Neural cell (in vitro differentiated cells): ENCODE measurements around the gene AHSG. TPM values are rescaled to one million over a fixed set of nuclear protein-coding genes. Genes with fewer than 3 reads are reported as not detected.

Experiments used
- H2AFZ ChIP-seq: fragments of 200-600, 300-800 bp; sonication (generic), shearing (Covaris generic); 2 replicates; pipeline ENCODE4 v1.6.0; 2014; ENCODE audit warnings: low read depth, mild to moderate bottlenecking, antibody characterized with exemption, low read length, moderate library complexity
- H3F3A ChIP-seq: fragments of 200-600 bp; shearing (Covaris generic); 2 replicates; pipeline ENCODE4 v1.6.1; 2016; ENCODE audit warnings: mild to moderate bottlenecking, moderate library complexity, mixed read lengths, antibody characterized with exemption, low read length; ENCODE audit not compliant: insufficient read depth, poor library complexity, severe bottlenecking
- H3K27ac ChIP-seq: fragments of 200-600, 300-800 bp; sonication (generic), shearing (Covaris generic); 2 replicates; pipeline ENCODE4 v1.5.1; 2014; ENCODE audit warnings: mild to moderate bottlenecking, low read length, moderate library complexity
- H3K27me3 ChIP-seq: fragments of 300-800, 200-600 bp; sonication (generic), shearing (Covaris generic); 2 replicates; pipeline ENCODE4 v1.6.0; 2014; ENCODE audit warnings: mild to moderate bottlenecking, low read depth, low read length, moderate library complexity; ENCODE audit not compliant: insufficient read depth
- H3K36me3 ChIP-seq: fragments of 300-800, 200-600 bp; sonication (generic), shearing (Covaris generic); 2 replicates; pipeline ENCODE4 v1.5.1; 2014; ENCODE audit warnings: mild to moderate bottlenecking, antibody characterized with exemption, low read length, moderate library complexity; ENCODE audit not compliant: insufficient read depth
- H3K4me2 ChIP-seq: fragments of 300-800, 200-600 bp; sonication (generic), shearing (Covaris generic); 2 replicates; pipeline ENCODE4 v1.6.0; 2014; ENCODE audit warnings: mild to moderate bottlenecking, low read length
- H3K4me3 ChIP-seq: fragments of 300-800, 200-600 bp; sonication (generic), shearing (Covaris generic); 2 replicates; pipeline ENCODE4 v1.5.1; 2014; ENCODE audit warnings: mild to moderate bottlenecking, low read length, moderate library complexity
- H3K79me2 ChIP-seq: fragments of 200-600 bp; shearing (Covaris generic); replicated peaks from 2 replicates; pipeline ENCODE4 v1.6.0; 2014; ENCODE audit warnings: mild to moderate bottlenecking, low read length, moderate library complexity; ENCODE audit not compliant: insufficient read depth
- H3K9ac ChIP-seq: fragments of 300-800, 200-600 bp; sonication (generic), shearing (Covaris generic); 2 replicates; pipeline ENCODE4 v1.6.1; 2016; ENCODE audit warnings: mild to moderate bottlenecking, low read length, mixed read lengths
- H3K9me2 ChIP-seq: fragments of 200-600 bp; shearing (Covaris generic); 2 replicates; pipeline ENCODE4 v1.6.1; 2016; ENCODE audit warnings: mild to moderate bottlenecking, low read length, mixed read lengths; ENCODE audit not compliant: insufficient read depth
- H3K9me3 ChIP-seq: fragments of 200-600, 300-800 bp; sonication (generic), shearing (Covaris generic); 2 replicates; pipeline ENCODE4 v1.6.1; 2016; ENCODE audit warnings: mild to moderate bottlenecking, mixed run types, low read length, moderate library complexity, mixed read lengths
- H4K20me1 ChIP-seq: fragments of 200-600 bp; shearing (Covaris generic); 2 replicates; pipeline ENCODE4 v1.6.1; 2016; ENCODE audit warnings: mild to moderate bottlenecking, mixed run types; ENCODE audit not compliant: insufficient read depth
- EP300 ChIP-seq: fragments of 450-650 bp; conservative IDR thresholded peaks from 2 replicates; pipeline ENCODE4 v1.6.1; 2014; ENCODE audit warnings: antibody characterized with exemption, mild to moderate bottlenecking, moderate library complexity; ENCODE audit not compliant: poor library complexity, severe bottlenecking
- EZH2 ChIP-seq: fragments of 200-600, 300-800 bp; shearing (Covaris generic), sonication (generic); IDR thresholded peaks from 2 replicates; pipeline ENCODE4 v1.6.1; 2014; ENCODE audit warnings: antibody characterized with exemption, low read length, borderline replicate concordance, mild to moderate bottlenecking; ENCODE audit not compliant: insufficient read depth, poor library complexity, severe bottlenecking
- MXI1 ChIP-seq: fragments of 450-650 bp; conservative IDR thresholded peaks from 2 replicates; pipeline ENCODE4 v1.6.1; 2014; ENCODE audit warnings: antibody characterized with exemption, mild to moderate bottlenecking; ENCODE audit not compliant: poor library complexity, severe bottlenecking
- POLR2AphosphoS5 ChIP-seq: IDR thresholded peaks from 2 replicates; pipeline ENCODE4 v1.6.1; 2012
- RAD21 ChIP-seq: fragments of 450-650 bp; conservative IDR thresholded peaks from 2 replicates; pipeline ENCODE4 v1.6.1; 2014; ENCODE audit warnings: antibody characterized with exemption, mild to moderate bottlenecking, moderate library complexity
- REST ChIP-seq: IDR thresholded peaks from 2 replicates; pipeline ENCODE4 v1.6.1; 2012; ENCODE audit warnings: borderline replicate concordance
- SMC3 ChIP-seq: fragments of 450-650 bp; conservative IDR thresholded peaks from 2 replicates; pipeline ENCODE4 v1.6.1; 2014; ENCODE audit warnings: antibody characterized with exemption, mild to moderate bottlenecking, moderate library complexity; ENCODE audit not compliant: poor library complexity
- TAF1 ChIP-seq: IDR thresholded peaks from 2 replicates; pipeline ENCODE4 v1.6.1; 2012; ENCODE audit warnings: low read depth
- polyA plus RNA-seq: library from polyadenylated mRNA; depleted of rRNA; stranded (reverse); fragments of >200 nt; gene quantifications from 2 replicates; pipeline ENCODE4 v1.2.3, GENCODE V29; 2014
- TF ChIP-seq, protein P1 (sequence below): fragments of 450-650 bp; IDR thresholded peaks from 2 replicates; pipeline ENCODE4 v1.5.1; 2014; ENCODE audit warnings: antibody characterized with exemption, mild to moderate bottlenecking, moderate library complexity; ENCODE audit not compliant: poor library complexity, severe bottlenecking

AHSG gene
- polyA plus RNA-seq, 1 donor from 2014 or later, result 0.40 TPM

- H3K9me3 ChIP-seq, result no peaks in the 10 kb centered on the region
- peak overlapping the region; percentile 81 for H3K4me3 ChIP-seq
- peak overlapping the region; percentile 89 for H3K4me2 ChIP-seq
- peak overlapping the region; percentile 81 for H3K27ac ChIP-seq
- peak overlapping the region; percentile 62 for H2AFZ ChIP-seq
- H3K27me3 ChIP-seq, result no peaks in the 10 kb centered on the region
- no peaks in the 10 kb centered on the region for H3K36me3 ChIP-seq
- no peaks in the 10 kb centered on the region for H4K20me1 ChIP-seq
- TF ChIP-seq TAF1, result no peak
- no peak for TF ChIP-seq SMC3
- no peak for TF ChIP-seq EZH2
- TF ChIP-seq POLR2AphosphoS5, result no peak
- TF ChIP-seq REST, result no peak
- TF ChIP-seq, protein P1, sequence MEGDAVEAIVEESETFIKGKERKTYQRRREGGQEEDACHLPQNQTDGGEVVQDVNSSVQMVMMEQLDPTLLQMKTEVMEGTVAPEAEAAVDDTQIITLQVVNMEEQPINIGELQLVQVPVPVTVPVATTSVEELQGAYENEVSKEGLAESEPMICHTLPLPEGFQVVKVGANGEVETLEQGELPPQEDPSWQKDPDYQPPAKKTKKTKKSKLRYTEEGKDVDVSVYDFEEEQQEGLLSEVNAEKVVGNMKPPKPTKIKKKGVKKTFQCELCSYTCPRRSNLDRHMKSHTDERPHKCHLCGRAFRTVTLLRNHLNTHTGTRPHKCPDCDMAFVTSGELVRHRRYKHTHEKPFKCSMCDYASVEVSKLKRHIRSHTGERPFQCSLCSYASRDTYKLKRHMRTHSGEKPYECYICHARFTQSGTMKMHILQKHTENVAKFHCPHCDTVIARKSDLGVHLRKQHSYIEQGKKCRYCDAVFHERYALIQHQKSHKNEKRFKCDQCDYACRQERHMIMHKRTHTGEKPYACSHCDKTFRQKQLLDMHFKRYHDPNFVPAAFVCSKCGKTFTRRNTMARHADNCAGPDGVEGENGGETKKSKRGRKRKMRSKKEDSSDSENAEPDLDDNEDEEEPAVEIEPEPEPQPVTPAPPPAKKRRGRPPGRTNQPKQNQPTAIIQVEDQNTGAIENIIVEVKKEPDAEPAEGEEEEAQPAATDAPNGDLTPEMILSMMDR, result no peak
- peaks cover 15% of the 10 kb centered on the region for H3K79me2 ChIP-seq
- peak overlapping the region; percentile 84 for H3K9ac ChIP-seq
- no peaks in the 10 kb centered on the region for H3K9me2 ChIP-seq
- no peaks in the 10 kb centered on the region for H3F3A ChIP-seq
Observed at GRCh38 chr3:186570941-186571643, 41.8 kb upstream of the AHSG start.

DNA sequence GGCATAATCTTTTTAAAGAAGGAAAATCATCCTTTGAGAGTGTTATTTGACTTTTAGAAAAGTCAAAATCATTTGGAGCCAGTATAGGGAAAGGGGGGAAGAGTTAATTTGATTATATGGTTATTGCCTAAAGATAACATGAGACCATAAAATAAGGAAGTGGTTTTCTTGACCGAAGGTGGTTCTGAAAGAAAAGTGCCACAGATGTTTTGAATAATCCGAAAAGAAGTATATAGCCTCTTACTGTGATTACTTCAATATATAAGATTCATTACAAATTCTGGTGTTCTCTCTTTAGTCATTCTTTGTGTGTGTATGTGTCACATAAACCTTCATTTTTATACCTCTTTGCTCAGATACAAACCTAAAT is 41.2 kb upstream of the AHSG start:
- Histone ChIP-seq H3K9me2 (no peaks in the 10 kb centered on the region), H3K36me3 (no peaks in the 10 kb centered on the region), H3K9ac (peak overlapping the region; percentile 84), H3K27ac (no peak overlapping the region), H3K79me2 (peaks cover 15% of the 10 kb centered on the region), H3K4me2 (peak overlapping the region; percentile 89), H3K27me3 (no peaks in the 10 kb centered on the region), H3K4me3 (peak overlapping the region; percentile 81), H4K20me1 (no peaks in the 10 kb centered on the region), H3F3A (no peaks in the 10 kb centered on the region), H3K9me3 (no peaks in the 10 kb centered on the region), H2AFZ (no peak overlapping the region)
- TF ChIP-seq, protein P1, result no peak
- no peak for TF ChIP-seq EZH2
- TF ChIP-seq MXI1, result no peak
- no peak for TF ChIP-seq REST
- TF ChIP-seq TAF1, result no peak
- no peak for TF ChIP-seq SMC3
- no peak for TF ChIP-seq RAD21
- no peak for TF ChIP-seq EP300
- no peak for TF ChIP-seq POLR2AphosphoS5
